Naive thymus-derived CD8-positive, alpha-beta T cell (primary cell): Measurements from ENCODE around the gene TDG. TPM values are rescaled to one million over a fixed set of nuclear protein-coding genes. Genes with fewer than 3 reads are reported as not detected.

ENCODE experiments used
- ATAC-seq, 2 donors: fragments of 150-1000 bp; cut with Tn5 transposase in 1 of 2; sonication (Bioruptor Pico), chemical (Tn5 transposase) in 1 of 2; 1 replicate in 1 of 2; 2 replicates in 1 of 2; pipeline ENCODE4 v1.10.0; 2021; ENCODE audit warnings: mild to moderate bottlenecking in 2 of 2, moderate library complexity in 2 of 2
- POLR2A ChIA-PET: fragments of 350-600 bp; sonication (Branson Sonifier 250); formaldehyde crosslinking; loops from one replicate; lab custom pipeline; 2021; ENCODE audit warnings: antibody characterized with exemption; lab: Charles Lee
- DNase-seq, 10 donors: peaks; one replicate each; pipeline versions ENCODE4 v3.0.0 to v3.0.0-alpha.2; 2020 to 2022
- H3K27ac Mint-ChIP-seq, 10 donors: one replicate each; pipeline ENCODE4 v1.8.0; 2020 to 2022; ENCODE audit warnings: mild to moderate bottlenecking in 10 of 10, mixed read lengths in 10 of 10, moderate library complexity in 4 of 10, inconsistent platforms in 1 of 10
- H3K27me3 Mint-ChIP-seq, 5 donors: one replicate each; pipeline ENCODE4 v1.8.0; 2021 to 2022; ENCODE audit warnings: mixed read lengths in 5 of 5
- H3K36me3 Mint-ChIP-seq, 3 donors: one replicate each; pipeline ENCODE4 v1.8.0; 2020 to 2022; ENCODE audit warnings: mixed read lengths in 3 of 3, mild to moderate bottlenecking in 2 of 3, inconsistent platforms in 1 of 3
- H3K4me1 Mint-ChIP-seq, 4 donors: one replicate each; pipeline ENCODE4 v1.8.0; 2021 to 2022; ENCODE audit warnings: mixed read lengths in 4 of 4
- H3K4me3 Mint-ChIP-seq, 10 donors: one replicate each; pipeline ENCODE4 v1.8.0; 2020 to 2022; ENCODE audit warnings: mild to moderate bottlenecking in 10 of 10, mixed read lengths in 10 of 10, moderate library complexity in 6 of 10, inconsistent platforms in 1 of 10
- H3K9me3 Mint-ChIP-seq, 9 donors: one replicate each; pipeline ENCODE4 v1.8.0; 2020 to 2022; ENCODE audit warnings: mixed read lengths in 9 of 9, mild to moderate bottlenecking in 3 of 9, inconsistent platforms in 1 of 9, moderate library complexity in 1 of 9
- polyA plus RNA-seq, 3 donors: library from polyadenylated mRNA; unstranded; fragments of 300-500 nt; fragmentation: Illumina TruSeq; gene quantifications; one replicate each; pipeline ENCODE4 v1.2.3, GENCODE V29; 2021
- total RNA-seq, 8 experiments: library from RNA in 2 of 8; stranded (reverse) in 2 of 8; gene quantifications; one replicate each; pipeline ENCODE4 v1.2.3 and lab custom pipeline; 2021 to 2026

Gene TDG
- total RNA-seq (10 to 100 TPM; 35.3 to 38.5 TPM), polyA plus RNA-seq (10 to 100 TPM; 19.0 to 21.4 (median 20.0) TPM), total RNA-seq (lab: John Stamatoyannopoulos, UW) (31.6 to 62.3 (median 38.6) reads per million in 6 experiments)

DNA sequence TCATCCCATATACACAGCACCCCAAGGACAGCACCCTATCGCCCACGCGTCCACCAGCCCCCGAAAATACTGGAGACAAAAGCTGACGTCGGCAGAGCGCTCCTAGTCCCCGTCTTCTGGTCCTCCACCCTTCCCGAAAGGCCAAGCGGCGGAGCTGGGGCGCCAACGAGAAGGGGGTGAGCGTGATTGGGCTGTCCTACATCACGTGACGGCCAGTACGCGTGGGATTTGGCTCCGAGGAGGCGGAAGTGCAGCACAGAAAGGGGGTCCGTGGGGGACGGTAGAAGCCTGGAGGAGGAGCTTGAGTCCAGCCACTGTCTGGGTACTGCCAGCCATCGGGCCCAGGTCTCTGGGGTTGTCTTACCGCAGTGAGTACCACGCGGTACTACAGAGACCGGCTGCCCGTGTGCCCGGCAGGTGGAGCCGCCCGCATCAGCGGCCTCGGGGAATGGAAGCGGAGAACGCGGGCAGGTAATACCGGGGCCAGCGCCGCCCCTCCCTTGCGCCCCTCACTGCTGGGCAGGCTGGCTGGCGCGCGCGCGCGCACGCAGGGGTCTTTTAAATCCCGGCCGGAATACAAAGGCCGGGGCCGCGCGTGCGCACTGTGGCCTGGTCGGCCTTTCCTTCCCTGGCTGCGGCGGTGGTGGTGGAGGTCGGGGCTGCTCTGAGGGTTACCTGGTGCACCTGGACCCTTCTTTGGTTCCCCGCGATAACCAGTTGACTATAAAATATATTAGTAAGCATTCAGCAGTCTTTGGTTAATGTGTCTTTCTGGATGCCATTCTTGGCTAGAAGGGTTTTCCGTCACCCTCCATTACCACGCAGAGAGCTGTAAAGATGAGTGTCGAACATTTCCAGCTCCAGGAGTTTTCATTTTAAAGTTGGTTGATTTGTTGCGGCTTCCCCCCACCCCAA is at the start of gene TDG:
TSS of gene TDG (plus strand) at position 283 of the 915 bp plus-strand sequence. CDS start at position 449, 166 bp downstream.
- H3K9me3 Mint-ChIP-seq = no peaks in the 10 kb centered on the region
- peaks cover 24 to 64% (median 60%) of the 10 kb centered on the region in 4 donors for H3K4me1 Mint-ChIP-seq
- peak; percentile 86 to 99 (median 97) for DNase-seq
- H3K27me3 Mint-ChIP-seq = no peaks in the 10 kb centered on the region
- POLR2A ChIA-PET = interaction anchor here (0.6 to 6.2 kb wide), 19 partner anchors 8 to 1365 kb away, joined by 3 to 204 read pairs (median 4); partner anchors contain the start of genes HCFC2, HSP90B1, NFYB and NT5DC3
- peak; percentile 93 to 94 for ATAC-seq
- peaks cover 0 to 16% (median 0%) of the 10 kb centered on the region in 3 donors for H3K36me3 Mint-ChIP-seq
- H3K4me3 Mint-ChIP-seq = peak within 1 kb of the TSS; percentile 96 to 99 (median 98)
- H3K27ac Mint-ChIP-seq = peak within 1 kb of the TSS; percentile 93 to 99 (median 99)

DNA sequence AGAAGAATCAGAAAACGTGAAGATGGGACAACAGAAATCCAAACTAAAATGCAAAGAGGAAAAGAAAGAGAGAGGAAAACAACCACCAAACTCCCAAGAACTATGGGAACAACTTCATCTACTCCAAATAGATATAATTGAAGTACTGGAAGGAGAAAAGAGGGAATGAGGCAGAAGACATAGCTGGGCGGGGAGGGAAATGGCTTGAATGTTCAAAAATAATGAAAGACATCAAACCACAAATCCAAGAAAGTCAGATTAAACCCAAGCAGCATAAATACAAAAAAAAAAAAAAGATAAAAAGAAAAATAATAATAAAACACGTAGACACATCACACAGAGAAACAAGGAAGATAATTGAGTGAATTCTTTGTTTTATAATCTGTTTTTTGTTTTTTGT is 47.8 kb upstream of the TDG start:
- Mint-ChIP-seq H3K36me3 (peaks cover 2 to 5% (median 3%) of the 10 kb centered on the region in 3 donors), H3K27me3 (peaks cover 0 to 1% (median 0%) of the 10 kb centered on the region in 5 donors), H3K9me3 (peaks cover 0 to 10% (median 4%) of the 10 kb centered on the region in 9 donors), H3K27ac (peak overlapping the region in 1 of 10 donors; percentile 0), H3K4me1 (peaks cover 0 to 3% (median 0%) of the 10 kb centered on the region in 4 donors), H3K4me3 (no peak overlapping the region)
- POLR2A ChIA-PET = interaction anchor here (2.2 to 4.6 kb wide), 2 partner anchors 11 to 28 kb away, joined by 8 to 23 read pairs; partner anchors contain the start of gene HSP90B1
- ATAC-seq (no peak), DNase-seq (no peak)

DNA sequence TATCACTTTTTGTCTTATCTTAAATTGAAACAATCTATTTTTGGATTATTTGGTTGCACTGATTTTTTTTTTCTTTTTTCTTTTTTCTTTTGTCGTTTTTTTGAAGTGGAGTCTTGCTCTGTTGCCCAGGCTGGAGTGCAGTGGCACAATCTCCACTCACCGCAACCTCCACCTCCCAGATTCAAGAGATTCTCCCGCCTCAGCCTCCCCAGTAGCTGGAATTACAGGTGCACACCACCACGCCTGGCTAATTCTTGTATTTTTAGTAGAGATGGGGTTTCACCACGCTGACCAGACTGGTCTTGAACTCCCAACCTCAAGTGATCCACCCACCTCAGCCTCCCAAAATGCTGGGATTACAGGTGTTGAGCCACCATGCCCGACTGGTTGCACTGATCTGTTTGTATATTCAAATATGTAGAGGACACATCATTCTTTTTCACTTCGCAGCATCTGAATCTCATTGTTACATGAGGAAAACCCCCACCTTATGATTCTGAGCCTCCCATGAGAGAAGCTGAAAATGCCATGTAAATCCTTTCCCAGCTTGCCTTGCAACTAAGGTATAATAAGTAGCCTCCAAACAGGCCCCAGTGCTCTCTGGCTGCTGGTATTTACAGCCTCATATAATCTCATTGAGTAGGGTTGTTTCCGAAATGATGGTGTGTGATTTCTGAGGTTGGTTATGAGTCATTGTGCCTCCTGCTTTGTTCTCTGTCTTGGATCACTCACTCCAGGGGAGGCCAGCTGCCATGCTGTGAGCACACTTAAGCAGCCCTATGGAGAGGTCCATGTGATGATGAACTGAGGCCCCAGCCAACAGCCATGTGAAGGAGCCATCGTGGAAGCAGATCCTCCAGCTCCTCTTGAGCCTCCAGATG is 40.7 kb upstream of the TDG start:
- Mint-ChIP-seq H3K4me3 (no peak overlapping the region), H3K36me3 (peaks cover 0 to under 1% (median 0%) of the 10 kb centered on the region in 3 donors), H3K27me3 (peaks cover 0 to 1% (median 0%) of the 10 kb centered on the region in 5 donors), H3K27ac (peak overlapping the region in 5 of 10 donors; percentile 27 to 75 (median 43)), H3K4me1 (peaks cover 7 to 31% (median 23%) of the 10 kb centered on the region in 4 donors), H3K9me3 (no peaks in the 10 kb centered on the region)
- no peak for ATAC-seq
- peak in 1 of 10 donors; percentile 1 for DNase-seq
- POLR2A ChIA-PET = interaction anchor here (2.8 kb wide), 1 partner anchor 23 kb away, joined by 12 read pairs; no protein-coding TSS in a partner anchor

DNA sequence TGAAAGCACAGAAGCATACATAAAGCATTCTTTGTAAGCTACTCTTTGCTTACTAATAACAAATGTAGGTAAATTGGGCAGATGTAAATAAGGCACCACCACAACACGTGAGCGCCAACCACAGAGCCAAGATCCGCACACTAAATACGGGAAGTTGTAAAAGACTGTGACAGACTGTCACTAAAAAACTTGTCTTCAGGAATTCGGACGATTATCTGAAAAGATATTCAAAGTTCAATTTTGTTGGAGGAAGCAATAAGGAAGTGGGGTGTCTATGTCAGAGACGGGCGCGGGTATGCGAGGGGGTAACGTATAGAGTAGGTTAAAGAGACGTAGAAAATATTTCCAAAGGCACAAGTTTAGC is 37.0 kb upstream of the TDG start:
- Mint-ChIP-seq H3K4me3 (peak overlapping the region; percentile 83 to 98 (median 94)), H3K4me1 (peaks cover 25 to 62% (median 53%) of the 10 kb centered on the region in 4 donors), H3K27ac (peak overlapping the region; percentile 97 to 100 (median 100)), H3K9me3 (no peaks in the 10 kb centered on the region), H3K27me3 (peaks cover 0 to 4% (median 0%) of the 10 kb centered on the region in 5 donors), H3K36me3 (peaks cover 0 to 21% (median 12%) of the 10 kb centered on the region in 3 donors)
- ATAC-seq (no peak), DNase-seq (peak in 4 of 10 donors; percentile 23 to 58 (median 47))
- POLR2A ChIA-PET = interaction anchor here (1.0 to 5.3 kb wide), 22 partner anchors 11 to 360 kb away, joined by 3 to 180 read pairs (median 11); partner anchors contain the start of genes HCFC2, NFYB, NT5DC3 and TDG

DNA sequence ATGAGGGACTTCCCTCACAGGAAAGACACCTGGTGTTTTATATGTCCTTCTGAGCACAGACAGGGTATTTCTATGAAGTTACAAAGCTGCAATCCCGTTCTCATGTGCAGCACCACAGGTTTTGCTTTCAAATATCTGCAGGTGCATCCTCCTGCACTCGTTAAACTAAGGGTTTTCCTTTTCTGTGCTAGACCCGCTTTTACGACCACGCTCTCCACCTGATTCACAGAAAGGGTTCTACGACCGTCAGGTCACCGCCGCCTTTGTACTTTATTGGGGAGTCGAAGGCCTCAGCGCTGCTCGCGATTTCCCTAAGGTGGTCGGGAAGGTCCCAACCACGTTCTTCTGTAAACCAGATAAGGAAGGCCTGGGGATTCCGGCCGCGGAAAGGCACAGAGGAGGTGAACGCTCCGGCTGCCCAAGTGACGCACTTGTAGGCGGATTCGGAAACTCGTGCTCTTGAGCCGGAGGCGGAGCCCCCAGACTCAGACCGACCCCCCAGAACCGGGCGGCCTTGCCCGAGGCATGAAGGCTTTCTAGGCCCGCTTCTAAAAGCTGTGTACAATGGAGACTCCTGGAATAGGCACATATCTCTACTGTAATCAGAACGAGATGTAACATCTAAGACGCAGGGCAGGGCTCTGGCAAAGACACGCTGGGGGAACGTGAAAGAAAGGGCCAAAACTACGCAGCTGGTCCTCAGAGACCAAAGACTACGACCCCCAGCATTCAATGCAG is 36.5 kb upstream of the TDG start:
- Mint-ChIP-seq H3K4me3 (peak overlapping the region; percentile 83 to 98 (median 94)), H3K27me3 (peaks cover 0 to 4% (median 0%) of the 10 kb centered on the region in 5 donors), H3K27ac (peak overlapping the region; percentile 97 to 100 (median 100)), H3K4me1 (peaks cover 25 to 67% (median 57%) of the 10 kb centered on the region in 4 donors), H3K36me3 (peaks cover 0 to 26% (median 14%) of the 10 kb centered on the region in 3 donors), H3K9me3 (no peaks in the 10 kb centered on the region)
- POLR2A ChIA-PET = interaction anchor here (0.6 to 5.3 kb wide), 37 partner anchors 9 to 1867 kb away, joined by 3 to 180 read pairs (median 6); partner anchors contain the start of genes APPL2, EID3, HCFC2 and NFYB
- peak; percentile 68 to 97 (median 88) for DNase-seq
- ATAC-seq = peak; percentile 51 to 55

DNA sequence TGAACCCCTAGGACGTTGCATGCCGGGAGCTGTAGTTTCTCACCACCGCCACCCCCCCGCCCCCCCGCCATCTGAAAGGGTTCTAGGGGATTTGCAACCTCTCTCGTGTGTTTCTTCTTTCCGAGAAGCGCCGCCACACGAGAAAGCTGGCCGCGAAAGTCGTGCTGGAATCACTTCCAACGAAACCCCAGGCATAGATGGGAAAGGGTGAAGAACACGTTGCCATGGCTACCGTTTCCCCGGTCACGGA is 36.0 kb upstream of the TDG start:
- peaks cover 27 to 72% (median 62%) of the 10 kb centered on the region in 4 donors for H3K4me1 Mint-ChIP-seq

DNA sequence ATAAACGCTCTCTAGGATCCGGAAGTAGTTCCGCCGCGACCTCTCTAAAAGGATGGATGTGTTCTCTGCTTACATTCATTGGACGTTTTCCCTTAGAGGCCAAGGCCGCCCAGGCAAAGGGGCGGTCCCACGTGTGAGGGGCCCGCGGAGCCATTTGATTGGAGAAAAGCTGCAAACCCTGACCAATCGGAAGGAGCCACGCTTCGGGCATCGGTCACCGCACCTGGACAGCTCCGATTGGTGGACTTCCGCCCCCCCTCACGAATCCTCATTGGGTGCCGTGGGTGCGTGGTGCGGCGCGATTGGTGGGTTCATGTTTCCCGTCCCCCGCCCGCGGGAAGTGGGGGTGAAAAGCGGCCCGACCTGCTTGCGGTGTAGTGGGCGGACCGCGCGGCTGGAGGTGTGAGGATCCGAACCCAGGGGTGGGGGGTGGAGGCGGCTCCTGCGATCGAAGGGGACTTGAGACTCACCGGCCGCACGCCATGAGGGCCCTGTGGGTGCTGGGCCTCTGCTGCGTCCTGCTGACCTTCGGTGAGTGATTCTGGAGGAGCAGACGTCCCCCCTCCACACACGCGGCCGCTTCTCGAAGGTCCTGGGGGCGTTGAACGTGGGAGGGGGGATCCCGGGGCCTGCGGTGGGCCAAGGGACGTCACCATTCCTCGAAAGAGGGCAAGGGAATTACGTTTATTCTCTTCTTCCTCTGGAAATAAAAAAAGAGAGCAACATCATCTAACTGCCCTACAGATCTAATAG is 35.5 kb upstream of the TDG start, which contains the start of gene HSP90B1:
TSS of gene HSP90B1 (plus strand) at position 377 of the 753 bp plus-strand sequence. CDS start at position 483, 106 bp downstream.
- ATAC-seq (peak; percentile 76 to 77), DNase-seq (peak; percentile 96 to 100 (median 100))
- Mint-ChIP-seq H3K9me3 (no peaks in the 10 kb centered on the region), H3K36me3 (peaks cover 0 to 36% (median 20%) of the 10 kb centered on the region in 3 donors), H3K27ac (peak within 1 kb of the TSS; percentile 97 to 100 (median 100)), H3K4me1 (peaks cover 31 to 73% (median 64%) of the 10 kb centered on the region in 4 donors), H3K4me3 (peak within 1 kb of the TSS; percentile 83 to 98 (median 94)), H3K27me3 (peaks cover 0 to 4% (median 0%) of the 10 kb centered on the region in 5 donors)
- POLR2A ChIA-PET = interaction anchor here (0.6 to 5.3 kb wide), 34 partner anchors 8 to 1868 kb away, joined by 3 to 180 read pairs (median 6); partner anchors contain the start of genes APPL2, EID3, HCFC2 and NFYB

More for the DNA sequence above, 36.0 kb upstream of the TDG start:
- ATAC-seq = no peak
- POLR2A ChIA-PET = interaction anchor here (0.6 to 5.3 kb wide), 33 partner anchors 8 to 1868 kb away, joined by 3 to 180 read pairs (median 6); partner anchors contain the start of genes APPL2, EID3, HCFC2 and NFYB
- peak overlapping the region; percentile 97 to 100 (median 100) for H3K27ac Mint-ChIP-seq
- peaks cover 0 to 4% (median 0%) of the 10 kb centered on the region in 5 donors for H3K27me3 Mint-ChIP-seq
- H3K4me3 Mint-ChIP-seq = peak overlapping the region; percentile 83 to 98 (median 94)
- peaks cover 0 to 31% (median 17%) of the 10 kb centered on the region in 3 donors for H3K36me3 Mint-ChIP-seq
- H3K9me3 Mint-ChIP-seq = no peaks in the 10 kb centered on the region
- DNase-seq = no peak

DNA sequence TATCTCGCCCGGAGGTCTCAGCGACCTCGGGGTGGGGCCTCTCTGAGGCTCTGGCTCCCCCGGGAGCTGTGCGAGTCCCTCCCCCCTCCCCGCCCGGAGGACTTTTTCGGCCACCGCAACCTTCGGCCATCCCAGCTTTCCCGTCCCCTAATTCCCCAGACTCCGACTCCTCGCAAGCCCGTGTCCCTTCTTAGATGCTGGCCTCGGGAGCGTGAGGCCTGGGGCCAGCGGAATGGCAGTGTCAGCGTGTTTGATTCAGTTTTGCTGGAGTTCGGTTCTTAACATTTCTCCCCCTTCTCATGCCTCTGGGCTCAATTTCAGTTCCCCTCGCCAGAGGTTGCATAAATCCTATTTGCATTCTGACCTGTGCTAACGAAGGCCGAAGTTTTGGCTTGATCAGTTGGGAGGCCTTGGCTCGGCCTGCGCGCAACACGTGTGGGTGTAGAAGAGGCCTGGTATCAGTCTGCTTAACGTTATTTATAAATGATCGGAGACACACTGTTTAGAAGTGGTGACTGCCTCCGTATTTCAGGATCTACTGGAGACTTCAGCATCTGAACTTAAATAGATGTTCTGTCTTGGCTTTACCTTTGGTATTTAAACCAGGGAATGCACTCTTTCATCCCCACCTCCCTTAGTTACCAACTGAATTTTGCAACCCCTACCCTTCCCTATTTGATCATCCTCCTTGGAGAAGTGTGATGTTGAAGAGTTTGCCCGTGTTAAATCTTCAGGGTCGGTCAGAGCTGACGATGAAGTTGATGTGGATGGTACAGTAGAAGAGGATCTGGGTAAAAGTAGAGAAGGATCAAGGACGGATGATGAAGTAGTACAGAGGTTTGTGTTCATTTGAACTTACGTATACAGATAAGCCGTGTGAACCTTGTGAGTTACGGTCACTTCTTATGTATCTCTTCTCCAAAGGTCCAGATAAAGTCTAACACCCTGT is 34.6 kb upstream of the TDG start:
- Mint-ChIP-seq H3K27ac (peak overlapping the region; percentile 97 to 100 (median 100)), H3K4me1 (peaks cover 35 to 76% (median 71%) of the 10 kb centered on the region in 4 donors), H3K9me3 (no peaks in the 10 kb centered on the region), H3K4me3 (peak overlapping the region; percentile 83 to 98 (median 94)), H3K27me3 (peaks cover 0 to 4% (median 0%) of the 10 kb centered on the region in 5 donors), H3K36me3 (peaks cover 6 to 45% (median 27%) of the 10 kb centered on the region in 3 donors)
- ATAC-seq = no peak
- DNase-seq = peak in 3 of 10 donors; percentile 4 to 24 (median 21)
- POLR2A ChIA-PET = interaction anchor here (1.4 to 5.3 kb wide), 10 partner anchors 12 to 1177 kb away, joined by 4 to 180 read pairs (median 8); partner anchors contain the start of genes TDG and WASHC4

DNA sequence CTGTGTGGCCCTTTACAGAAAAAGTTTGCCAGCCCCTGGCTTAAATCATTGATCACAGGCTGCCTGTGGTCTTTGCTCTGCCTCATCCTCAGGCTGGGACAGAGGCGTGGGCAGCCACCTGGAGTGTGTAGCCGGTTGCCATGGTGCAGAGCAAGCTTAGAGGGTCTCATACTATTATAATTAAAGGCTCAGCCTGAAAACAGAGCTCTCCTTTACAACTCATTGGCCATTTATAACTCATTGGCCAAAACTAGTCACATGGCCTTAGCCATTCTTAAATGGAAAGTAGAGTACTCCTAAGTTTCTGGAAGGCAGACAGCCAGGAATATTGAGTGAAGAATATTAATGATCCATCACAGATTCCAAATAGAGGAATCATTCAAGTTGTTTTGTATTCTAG is 32.4 kb upstream of the TDG start:
- no peaks in the 10 kb centered on the region for H3K9me3 Mint-ChIP-seq
- H3K27ac Mint-ChIP-seq = peak overlapping the region in 7 of 10 donors; percentile 26 to 100 (median 75)
- H3K4me3 Mint-ChIP-seq = peak overlapping the region in 2 of 10 donors; percentile 78 to 83

More for the DNA sequence above, 32.4 kb upstream of the TDG start:
- peaks cover 0 to 4% (median 0%) of the 10 kb centered on the region in 5 donors for H3K27me3 Mint-ChIP-seq
- no peak for DNase-seq
- POLR2A ChIA-PET = interaction anchor here (0.6 to 1.4 kb wide), 2 partner anchors 23 to 34 kb away, joined by 3 to 5 read pairs; a partner anchor contains a TSS
- H3K4me1 Mint-ChIP-seq = peaks cover 30 to 75% (median 68%) of the 10 kb centered on the region in 4 donors
- ATAC-seq = no peak
- H3K36me3 Mint-ChIP-seq = peaks cover 6 to 65% (median 33%) of the 10 kb centered on the region in 3 donors
